Smooth muscle cell of the brain vasculature (primary cell): ENCODE results near the gene LPIN1.
A peak's percentile ranks its signal among the peaks of the same experiment; 100 is the strongest.
"Not testable (repeated sequence)": the region's sequence is repeated elsewhere in the genome, so short reads cannot be mapped to it uniquely, and the experiment has no call there.

ENCODE experiments used
- DNase-seq: peaks from one replicate; pipeline ENCODE4 v3.0.0-alpha.2; 2012; ENCODE audit warnings: low read depth, low spot score

Gene LPIN1

DNA sequence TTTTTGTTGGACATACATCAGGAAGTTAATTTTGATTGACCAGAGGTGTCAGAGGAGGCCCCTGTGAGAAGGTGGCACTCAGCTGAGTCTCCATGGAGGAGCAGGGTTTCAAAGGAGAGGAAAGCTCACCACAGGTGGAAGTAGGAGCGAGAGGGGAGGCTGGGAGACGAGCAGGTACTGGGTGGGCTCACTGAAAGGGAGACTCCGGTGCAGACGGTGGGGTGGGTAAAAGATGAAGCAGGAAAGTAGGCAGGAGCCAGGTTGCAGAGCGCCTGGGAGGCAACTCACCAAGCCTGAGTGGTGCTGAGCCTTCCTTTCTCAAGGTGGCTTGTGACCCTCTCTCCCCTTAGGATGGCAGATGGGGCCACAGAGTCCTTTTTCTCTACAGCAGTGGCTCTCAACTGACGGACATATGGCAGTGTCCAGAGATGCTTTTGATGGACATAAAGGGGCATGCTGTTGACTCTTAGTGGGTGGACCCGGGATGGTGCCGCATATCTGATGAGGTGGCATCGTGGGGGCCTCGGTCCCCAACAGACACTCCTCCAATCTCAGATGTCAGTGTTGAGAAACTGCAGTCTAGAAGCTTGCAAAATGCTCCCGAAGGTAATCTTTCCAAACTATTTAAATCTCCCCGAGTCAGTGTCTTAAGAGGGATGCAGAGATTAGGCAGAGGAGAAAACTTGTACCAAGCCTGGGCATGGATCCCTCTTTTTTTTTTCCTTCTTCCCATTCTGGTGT, 64.0 kb downstream of the LPIN1 start:
- no peak for DNase-seq

DNA sequence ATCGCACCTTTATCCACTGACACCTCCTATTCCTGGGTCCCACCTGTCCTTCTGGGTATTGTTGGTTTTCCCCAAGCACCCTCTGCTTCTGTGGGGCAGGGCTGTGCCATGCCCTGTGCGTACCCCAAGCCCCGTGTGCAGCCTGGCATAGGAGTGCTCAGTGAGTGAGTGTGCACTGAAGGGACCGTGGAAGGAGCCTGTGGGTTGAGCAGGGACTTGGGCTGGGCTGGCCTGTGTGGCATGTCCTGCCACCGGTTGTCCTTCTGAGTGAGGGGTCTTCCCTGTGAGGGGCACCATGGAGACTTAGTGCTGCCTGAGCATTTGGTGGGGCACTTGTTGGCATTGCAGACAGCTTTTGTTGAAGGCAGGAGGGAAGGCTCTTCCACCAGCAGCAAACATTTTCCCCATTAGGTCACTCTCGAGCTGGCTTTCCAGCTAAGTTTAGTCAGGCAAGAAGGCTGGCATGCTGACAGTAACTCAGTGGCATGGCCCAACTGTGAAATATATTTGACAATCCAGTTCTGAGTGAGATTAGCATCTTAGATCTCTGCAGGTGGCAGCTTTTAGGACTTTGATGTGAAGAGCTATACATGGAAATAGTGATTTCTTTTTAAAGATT, 64.7 kb downstream of the LPIN1 start:
- no peak for DNase-seq

DNA sequence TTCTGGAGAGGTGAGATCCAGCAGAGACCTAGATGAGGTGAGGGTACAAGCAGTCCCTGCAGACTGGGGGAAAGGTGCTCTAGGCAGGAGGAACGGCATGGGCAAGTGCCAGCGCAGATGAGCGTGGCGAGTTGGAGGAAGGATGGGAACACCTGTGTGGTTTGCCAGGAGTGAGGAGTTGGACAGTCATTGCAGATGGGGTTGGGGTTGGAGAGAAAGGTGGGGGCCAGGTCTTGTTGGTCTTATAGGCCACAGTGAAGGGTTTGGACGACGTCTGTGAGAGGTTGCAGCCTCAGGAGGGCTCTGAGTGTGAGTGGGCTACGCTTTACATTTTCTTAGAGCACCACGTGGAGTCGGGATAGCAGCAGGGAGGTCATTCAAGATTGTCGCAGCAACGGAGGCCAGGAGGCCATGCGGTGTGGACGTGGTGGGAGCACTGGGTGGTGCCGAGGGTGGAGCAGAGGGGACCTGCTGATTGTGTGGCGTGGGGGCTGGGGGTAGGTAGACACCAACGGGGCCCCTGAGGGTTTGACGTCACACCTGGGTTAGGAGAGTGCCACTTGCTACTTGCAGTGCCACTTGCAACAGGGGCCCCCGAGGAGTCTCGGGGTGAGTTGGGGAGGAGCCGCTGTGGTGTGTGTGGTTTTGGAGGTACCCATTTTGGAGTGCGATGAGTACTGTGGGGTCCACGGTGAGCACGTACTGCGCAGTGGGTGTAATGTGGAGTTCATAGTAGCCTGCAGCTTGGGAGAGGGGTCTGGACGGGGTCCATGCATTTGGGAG, 66.2 kb downstream of the LPIN1 start:
- DNase-seq, result no peak

DNA sequence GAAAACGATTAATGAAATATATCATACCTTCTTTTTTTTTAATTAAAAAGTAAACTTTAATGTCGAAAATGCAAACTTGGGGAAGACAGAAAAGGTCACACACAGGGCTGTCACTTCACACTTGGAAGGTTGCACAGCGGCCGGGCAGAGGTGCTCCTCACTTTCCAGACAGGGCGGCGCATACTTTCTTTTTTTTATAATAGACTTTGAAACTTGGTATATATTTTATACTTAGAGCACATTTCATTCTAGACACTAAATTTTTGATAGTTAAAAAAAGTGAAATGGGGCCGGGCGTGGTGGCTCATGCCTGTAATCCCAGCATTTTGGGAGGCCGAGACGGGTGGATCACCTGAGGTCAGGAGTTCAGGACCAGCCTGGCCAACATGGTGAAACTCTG, 66.9 kb downstream of the LPIN1 start:
- DNase-seq, result not testable (repeated sequence)

DNA sequence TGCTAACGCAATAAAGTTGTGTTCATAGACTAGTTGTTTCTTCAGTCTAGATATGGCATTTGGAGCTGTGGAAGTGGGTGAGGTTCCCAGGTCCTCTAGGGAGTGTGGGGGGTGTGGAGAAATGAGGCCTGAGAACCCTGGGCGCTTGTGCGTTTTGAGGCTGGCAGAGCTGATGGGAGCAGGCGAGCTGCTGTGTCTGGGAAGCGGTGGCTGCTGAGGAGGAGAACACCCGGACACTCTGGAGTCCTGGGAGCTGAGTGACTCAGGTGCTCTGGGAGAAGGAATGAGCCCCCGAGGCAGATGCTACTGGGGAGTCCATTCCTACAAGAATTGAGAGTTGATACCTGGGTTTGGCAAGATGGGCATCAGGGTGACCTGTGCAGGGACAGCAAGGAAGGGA, 67.5 kb downstream of the LPIN1 start:
- DNase-seq, result no peak

DNA sequence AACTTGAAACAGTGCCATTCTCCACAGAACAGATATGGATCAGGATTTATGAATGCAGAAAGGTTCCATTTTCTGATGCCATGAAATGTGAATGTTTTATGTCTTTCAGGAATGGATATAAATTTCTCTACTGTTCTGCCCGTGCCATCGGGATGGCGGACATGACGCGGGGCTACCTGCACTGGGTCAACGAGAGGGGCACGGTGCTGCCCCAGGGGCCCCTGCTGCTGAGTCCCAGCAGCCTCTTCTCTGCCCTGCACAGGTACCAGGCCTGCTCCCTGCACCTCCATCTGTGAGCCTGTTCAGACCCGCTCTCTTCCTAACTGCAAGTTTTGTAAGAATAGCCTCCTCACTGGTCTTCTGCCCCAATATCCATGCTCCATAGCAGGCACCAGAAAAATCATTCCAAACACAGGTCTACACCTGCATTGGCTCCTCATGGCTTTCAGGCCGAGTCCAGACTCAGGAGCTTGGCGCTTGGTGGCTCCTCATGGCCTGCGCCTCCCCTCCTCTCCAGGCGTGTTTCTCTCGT, 68.6 kb downstream of the LPIN1 start:
- no peak for DNase-seq

DNA sequence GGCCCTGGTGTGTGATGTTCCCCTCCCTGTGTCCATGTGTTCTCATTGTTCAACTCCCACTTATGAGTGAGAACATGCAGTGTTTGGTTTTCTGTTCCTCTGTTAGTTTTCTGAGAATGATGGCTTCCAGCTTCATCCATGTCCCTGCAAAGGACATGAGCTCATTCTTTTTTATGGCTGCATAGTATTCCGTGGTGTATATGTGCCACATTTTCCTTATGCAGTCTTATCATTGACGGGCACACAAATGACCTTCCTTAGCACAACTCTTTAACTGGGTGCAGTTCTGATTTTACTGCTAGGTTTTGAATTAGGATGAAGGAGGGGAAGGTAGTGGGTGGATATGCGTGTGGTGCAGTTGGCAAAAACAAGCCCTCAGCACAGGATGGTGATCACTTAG, 70.5 kb downstream of the LPIN1 start:
- DNase-seq, result not testable (repeated sequence)

DNA sequence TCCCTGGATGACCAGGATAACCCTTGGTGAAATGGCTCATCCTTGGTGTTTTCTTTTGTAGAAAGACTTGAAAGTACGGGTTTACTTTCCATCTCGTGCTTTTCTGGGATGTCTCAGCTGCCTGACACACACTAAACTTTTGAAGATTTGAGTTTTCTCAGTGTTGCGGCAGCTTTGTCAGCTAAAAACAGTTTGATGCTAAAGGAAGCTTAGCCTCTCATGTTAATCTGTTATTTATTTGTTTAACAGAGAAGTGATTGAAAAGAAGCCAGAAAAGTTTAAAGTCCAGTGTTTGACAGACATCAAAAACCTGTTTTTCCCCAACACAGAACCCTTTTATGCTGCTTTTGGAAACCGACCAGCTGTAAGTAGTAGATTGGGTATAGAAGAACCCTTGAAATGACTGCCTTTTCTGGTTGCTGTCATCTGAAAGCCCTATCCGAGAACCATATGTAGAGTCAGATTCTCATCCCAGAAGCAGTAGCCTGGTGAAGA, 72.8 kb downstream of the LPIN1 start:
- DNase-seq, result no peak

DNA sequence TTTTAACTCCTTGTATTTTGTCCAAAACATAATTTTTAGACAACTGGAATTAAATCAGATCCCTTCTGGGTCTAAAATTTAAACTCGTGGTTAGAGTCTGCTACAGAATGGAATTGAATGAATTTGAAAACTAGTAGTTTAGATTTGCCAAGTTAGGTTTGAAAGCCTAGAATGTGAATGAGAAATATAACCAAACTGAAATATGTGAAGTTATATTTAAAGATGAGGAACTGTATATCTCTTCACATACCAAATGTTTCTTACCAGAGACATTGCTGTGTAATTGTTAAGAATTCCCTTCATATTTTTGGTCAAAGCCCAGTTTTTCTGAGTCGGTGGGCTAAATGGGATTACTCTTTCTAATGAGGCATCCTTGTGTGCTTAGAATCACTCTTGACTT, 74.2 kb downstream of the LPIN1 start:
- DNase-seq, result no peak

DNA sequence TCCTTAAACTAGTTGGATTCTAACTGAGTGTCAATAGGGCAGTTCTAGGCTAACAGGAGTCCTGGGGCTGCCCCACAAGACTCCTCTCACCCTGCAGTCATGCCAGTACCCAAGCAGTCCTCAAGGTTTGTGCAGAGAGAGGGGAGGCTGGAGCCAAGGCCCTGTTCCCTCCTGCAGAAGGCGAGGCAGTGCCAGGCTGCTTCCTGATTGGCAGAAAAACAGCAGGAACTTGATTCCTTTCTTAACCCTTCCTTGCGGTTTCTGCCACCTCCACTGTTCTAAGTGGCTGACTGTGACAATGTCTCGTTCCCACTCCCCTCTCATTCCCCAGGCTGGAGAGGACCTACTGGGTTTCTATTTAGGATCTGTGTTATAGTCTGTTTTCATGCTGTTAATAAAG, 75.3 kb downstream of the LPIN1 start:
- DNase-seq, result no peak

DNA sequence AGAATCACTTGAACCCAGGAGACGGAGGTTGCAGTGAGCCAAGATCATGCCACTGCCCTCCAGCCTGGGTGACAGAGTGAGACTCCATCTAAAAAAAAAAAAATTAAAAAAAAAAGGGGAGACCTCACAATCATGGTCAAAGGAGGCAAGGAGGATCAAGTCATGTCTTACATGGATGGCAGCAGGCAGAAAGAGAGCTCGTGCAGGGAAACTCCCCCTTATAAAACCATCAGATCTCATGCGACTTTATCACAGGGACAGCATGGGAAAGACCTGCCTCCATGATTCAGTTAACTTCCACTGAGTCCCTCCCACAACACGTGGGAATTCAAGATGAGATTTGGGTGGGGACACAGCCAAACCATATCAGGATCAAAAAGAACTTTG, 75.9 kb downstream of the LPIN1 start:
- DNase-seq, result not testable (repeated sequence)

DNA sequence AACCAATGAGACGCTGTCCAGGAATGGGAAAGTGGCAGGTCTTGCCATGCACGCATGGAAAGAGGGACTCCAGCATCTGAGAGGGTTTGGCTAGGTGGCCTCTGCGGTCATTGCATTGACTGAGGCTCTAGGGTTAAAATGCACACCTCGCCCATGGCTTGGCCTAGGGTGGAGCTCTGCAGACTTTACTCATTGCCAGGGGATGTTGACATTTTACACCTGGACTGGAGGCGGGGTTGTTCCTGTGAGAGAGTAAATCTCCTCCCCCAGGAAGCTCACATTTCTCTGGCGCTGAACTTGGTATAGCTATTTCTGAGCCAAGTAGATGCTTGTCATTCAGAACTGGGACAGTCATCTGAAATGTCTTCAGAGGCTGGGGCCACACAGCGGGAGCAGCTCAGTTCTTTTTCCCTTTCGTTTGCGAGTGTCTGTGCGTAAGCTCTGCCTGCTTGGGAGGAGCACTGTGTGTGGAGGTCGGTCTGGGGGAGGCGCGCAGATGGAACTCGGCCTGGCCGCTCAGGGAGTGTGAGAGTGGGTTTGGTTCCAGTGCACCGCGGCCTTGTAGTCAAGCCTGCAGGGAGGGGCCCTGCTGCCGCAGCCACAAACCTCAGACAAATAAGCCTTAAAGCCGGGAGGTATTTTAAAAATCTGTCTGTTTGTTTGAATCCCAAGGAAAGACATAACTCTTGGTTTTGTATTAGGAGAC, 76.5 kb downstream of the LPIN1 start:
- DNase-seq, result no peak

DNA sequence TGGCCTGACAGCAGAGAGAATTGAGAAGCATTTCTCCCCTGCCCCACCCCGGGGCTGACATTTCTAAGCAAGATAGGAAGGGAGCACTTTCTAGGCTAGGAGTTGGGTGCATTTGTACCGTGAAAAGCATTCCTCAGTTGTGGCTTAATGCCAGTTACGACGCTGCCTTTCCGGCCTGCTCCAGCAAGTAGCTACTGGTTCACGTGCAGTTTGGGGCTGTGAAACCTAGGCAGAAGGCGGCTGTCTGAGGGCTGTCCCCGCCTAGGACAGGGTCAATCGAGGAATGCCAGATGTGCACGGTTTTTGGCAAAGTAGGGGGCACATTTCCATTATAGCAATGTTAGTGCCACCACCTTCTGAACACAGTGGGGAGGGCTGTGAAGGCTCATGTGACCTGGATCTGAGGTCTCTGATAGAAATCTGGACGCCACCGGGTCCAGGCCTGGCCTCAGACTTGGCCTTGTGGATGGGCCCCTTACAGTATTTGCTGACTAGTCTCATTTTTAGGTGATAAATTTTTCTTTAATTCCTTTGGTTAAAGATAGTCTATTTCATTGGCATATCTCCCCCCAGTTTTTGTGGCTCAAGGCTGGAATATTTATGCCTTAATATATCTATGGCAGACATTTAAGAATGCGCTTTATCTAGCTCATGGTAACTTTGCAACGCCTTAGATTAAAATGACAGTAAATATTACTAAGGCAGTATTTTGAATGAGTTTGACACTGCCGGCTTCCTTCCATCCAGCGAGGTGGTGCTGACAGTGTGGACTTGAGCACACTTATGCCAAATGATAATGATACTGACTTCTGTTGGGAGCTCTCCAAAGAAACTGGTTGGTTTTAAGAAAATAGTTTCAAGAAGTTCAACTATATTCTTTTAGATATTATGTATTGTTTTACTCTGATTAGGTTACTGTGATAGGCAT, 78.7 kb downstream of the LPIN1 start:
- DNase-seq, result no peak

DNA sequence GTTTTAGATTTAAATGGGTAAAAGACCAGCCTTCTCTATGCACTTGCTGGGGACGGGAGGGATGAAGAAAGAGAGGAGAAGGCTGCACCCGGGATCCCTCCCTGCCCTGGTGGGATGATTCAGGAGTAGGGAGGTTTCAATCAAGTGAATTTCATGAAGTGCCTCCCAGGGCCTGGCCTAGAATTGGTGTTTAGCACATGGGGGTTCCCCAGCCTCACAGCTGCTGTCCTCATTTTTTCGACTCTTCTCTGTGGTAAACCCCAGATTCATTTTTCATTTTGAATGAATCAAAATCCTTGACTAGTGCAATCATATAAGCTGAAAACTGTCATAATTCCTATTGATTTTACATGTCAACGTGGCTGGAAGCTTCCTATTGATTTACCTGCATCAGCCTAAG, 81.1 kb downstream of the LPIN1 start:
- DNase-seq, result no peak

DNA sequence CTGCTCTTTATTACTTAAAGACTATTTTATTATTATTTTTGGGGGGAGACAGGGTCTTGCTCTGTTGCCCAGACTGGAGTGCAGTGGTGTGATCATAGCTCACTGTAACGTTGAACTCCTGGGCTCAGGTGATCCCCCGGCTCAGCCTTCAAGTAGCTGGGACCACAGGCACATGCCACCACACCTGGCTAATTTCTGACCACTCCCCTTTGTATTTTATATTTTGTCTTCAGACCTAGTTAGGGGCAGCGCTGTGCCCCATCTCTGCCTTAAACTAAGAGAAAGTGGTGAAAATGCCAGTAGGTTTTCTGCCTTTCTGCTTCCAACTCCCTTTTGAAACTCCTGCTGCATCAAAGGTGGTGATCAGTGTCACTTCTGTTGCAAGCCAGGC, 82.5 kb downstream of the LPIN1 start:
- no peak for DNase-seq

DNA sequence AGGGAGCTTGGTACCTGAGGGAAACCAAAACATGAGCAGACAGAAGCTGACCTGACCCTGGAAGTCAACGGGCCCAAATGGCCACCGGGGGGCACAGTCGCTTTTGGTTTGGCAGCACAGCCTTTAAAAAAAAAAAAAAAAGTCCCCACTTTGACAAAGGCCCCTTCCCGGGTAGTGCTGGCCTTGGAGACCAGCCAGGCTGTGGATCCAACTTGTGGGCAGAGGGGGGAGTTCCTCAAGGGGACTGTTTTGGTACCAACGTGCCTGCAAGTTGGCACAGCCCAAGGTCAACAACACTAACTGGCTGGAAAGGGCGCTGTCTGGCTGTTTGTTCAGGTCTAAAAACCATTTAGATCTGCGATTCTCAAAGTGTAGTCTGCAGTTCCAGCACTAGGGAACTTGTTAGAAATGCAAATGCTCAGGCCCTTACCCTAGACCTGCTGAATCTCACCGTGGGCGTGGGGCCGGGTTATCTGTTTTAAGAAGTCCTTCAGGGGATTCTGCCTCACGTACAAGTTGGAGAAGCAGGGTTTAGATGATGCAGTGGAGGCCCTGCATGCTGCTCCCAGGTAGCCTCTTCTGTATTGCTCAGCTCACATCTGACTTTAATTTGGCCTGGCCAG, 83.0 kb downstream of the LPIN1 start:
- peak; percentile 20 for DNase-seq

DNA sequence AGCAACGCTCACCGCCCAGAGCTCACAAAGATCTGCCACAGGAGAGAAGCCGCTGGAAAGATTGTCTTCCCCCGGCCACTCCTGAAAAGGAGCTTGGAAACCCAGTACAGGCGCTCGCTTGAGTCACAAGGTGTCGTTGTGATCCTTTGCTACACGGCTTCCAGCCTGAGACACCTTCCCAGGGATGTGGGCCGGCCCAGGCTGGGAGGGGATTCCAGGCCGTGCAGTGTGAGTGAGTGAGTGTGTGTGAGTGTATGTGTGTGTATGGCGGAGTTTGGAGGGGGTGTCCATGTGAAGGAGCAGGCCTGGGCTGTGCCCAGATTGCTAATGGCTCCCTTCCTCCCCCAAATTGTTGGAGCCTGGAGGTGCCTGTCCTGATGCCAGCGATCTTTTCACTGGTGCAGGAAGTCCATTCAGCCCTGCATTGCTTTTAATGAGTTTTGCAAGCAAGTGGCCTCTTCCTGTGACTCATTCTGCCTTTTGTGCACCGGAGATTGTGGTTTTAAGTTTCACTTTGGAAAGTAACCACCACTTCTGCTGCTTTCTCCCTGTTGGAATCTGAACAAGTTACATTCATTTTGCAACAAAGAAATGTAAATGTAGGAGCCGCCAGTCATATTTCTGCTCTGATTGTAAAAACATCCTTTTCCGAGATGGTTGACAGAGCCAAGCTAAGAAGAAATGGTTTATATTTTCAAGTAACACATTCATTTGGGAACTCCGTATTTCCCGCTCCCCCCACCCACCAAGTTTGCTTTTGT, 83.7 kb downstream of the LPIN1 start:
- DNase-seq, result peak; percentile 85

DNA sequence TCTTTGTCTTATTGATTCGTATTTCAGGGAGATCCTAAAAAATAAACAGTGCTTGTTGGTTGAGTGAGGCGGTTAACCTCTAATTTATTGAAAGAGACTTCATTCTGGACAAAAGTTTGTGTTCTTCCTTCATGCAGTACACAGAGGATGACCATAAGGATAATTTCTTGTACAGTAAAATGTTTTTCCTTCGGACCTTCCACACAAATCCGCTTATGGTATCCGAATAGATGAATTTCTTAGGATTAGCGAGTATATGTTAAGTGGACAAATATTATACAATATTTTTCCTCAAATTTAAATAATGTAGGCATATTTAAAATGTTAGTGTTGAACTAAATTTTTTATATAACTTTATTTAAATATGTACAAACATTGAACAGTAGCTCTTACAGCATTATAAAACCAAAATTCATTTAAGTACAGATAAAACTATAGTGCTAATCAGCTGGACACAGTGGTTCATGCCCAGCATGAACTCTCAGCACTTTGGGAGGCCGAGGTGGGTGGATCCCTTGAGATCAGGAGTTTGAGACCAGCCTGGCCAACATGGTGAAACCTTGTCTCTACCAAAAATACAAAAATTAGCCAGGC, 84.4 kb downstream of the LPIN1 start:
- no peak for DNase-seq

DNA sequence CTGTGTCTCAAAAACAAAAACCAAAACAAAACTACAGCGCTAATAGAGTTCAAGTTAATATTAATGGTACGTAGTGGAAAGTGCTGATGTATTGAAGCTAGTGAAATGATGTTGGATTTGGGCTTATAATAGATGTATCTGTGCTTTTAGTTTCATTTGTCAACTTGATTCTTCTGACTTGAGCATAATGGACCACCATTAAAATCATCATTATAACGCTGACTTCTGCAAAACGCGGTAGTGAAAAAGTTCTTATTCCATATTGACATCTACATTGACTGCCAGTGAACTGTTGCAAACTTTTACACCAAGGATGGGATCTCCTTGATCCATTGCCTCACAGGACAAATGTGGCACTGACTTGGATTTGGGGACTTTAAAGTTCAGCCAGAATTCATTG, 85.0 kb downstream of the LPIN1 start:
- no peak for DNase-seq
